Neuronal stem cell (in vitro differentiated cells): ENCODE measurements around the gene SARNP.

Source experiments
- DNase-seq: peaks from one replicate; pipeline ENCODE4 v3.0.0-alpha.2; 2013; ENCODE audit warnings: low spot score
- H2AFZ ChIP-seq: one replicate; pipeline ENCODE4 v1.6.1; 2013; ENCODE audit warnings: mild to moderate bottlenecking, low read length, inconsistent platforms
- H2AK5ac ChIP-seq: 2 replicates; pipeline ENCODE4 v1.6.1; 2013; ENCODE audit warnings: low read depth, mild to moderate bottlenecking, inconsistent platforms, low read length, moderate library complexity, mixed read lengths
- H2BK120ac ChIP-seq: 2 replicates; pipeline ENCODE4 v1.6.1; 2013; ENCODE audit warnings: low read depth, mild to moderate bottlenecking, inconsistent platforms, low read length, moderate library complexity, mixed read lengths
- H2BK12ac ChIP-seq: one replicate; pipeline ENCODE4 v1.6.1; 2013; ENCODE audit warnings: low read length, inconsistent platforms
- H2BK15ac ChIP-seq: 2 replicates; pipeline ENCODE4 v1.6.1; 2013; ENCODE audit warnings: mild to moderate bottlenecking, low read length, inconsistent platforms, mixed read lengths
- H2BK5ac ChIP-seq: one replicate; pipeline ENCODE4 v1.6.1; 2013; ENCODE audit warnings: inconsistent platforms, mild to moderate bottlenecking, low read length, moderate library complexity
- H3K14ac ChIP-seq: one replicate; pipeline ENCODE4 v1.6.1; 2013; ENCODE audit warnings: low read length, inconsistent platforms
- H3K18ac ChIP-seq: 2 replicates; pipeline ENCODE4 v1.6.1; 2013; ENCODE audit warnings: low read length, inconsistent platforms
- H3K23ac ChIP-seq: 2 replicates; pipeline ENCODE4 v1.6.1; 2013; ENCODE audit warnings: low read depth, mild to moderate bottlenecking, mixed read lengths, low read length, inconsistent platforms; ENCODE audit not compliant: poor library complexity
- H3K27ac ChIP-seq: replicated peaks from 3 replicates; pipeline ENCODE4 v1.5.1; 2013; ENCODE audit warnings: low read length, inconsistent platforms
- H3K27me3 ChIP-seq, 3 experiments: 2 replicates each; pipeline ENCODE4 v1.6.1; 2013; ENCODE audit warnings: low read length in 3 of 3, mild to moderate bottlenecking in 2 of 3, inconsistent platforms in 1 of 3, low read depth in 1 of 3, mixed read lengths in 1 of 3, moderate library complexity in 1 of 3; ENCODE audit not compliant: control insufficient read depth in 3 of 3, insufficient read depth in 3 of 3
- H3K36me3 ChIP-seq, 2 donors: replicated peaks in 1 of 2; 2 replicates each; pipeline ENCODE4 v1.6.1; 2013; ENCODE audit warnings: low read length in 2 of 2; ENCODE audit not compliant: control insufficient read depth in 2 of 2, insufficient read depth in 2 of 2
- H3K4ac ChIP-seq: 2 replicates; pipeline ENCODE4 v1.6.1; 2013; ENCODE audit warnings: inconsistent platforms, mild to moderate bottlenecking, low read length, moderate library complexity
- H3K4me1 ChIP-seq, 2 donors: 1 replicate in 1 of 2; 2 replicates in 1 of 2; pipeline ENCODE4 v1.6.1; 2013; ENCODE audit warnings: low read length in 2 of 2, low read depth in 1 of 2; ENCODE audit not compliant: control insufficient read depth in 2 of 2, insufficient read depth in 1 of 2
- H3K4me2 ChIP-seq: one replicate; pipeline ENCODE4 v1.6.1; 2013; ENCODE audit warnings: mild to moderate bottlenecking, low read length, inconsistent platforms; ENCODE audit not compliant: insufficient read depth, poor library complexity, severe bottlenecking
- H3K4me3 ChIP-seq, 2 donors: 2 replicates each; pipeline ENCODE4 v1.5.1; 2013; ENCODE audit warnings: low read length in 2 of 2, mild to moderate bottlenecking in 2 of 2, inconsistent platforms in 1 of 2, moderate library complexity in 1 of 2
- H3K79me1 ChIP-seq: one replicate; pipeline ENCODE4 v1.6.1; 2013; ENCODE audit warnings: low read depth, mild to moderate bottlenecking, inconsistent platforms, low read length, moderate library complexity
- H3K9ac ChIP-seq: one replicate; pipeline ENCODE4 v1.6.1; 2013; ENCODE audit warnings: mild to moderate bottlenecking, low read depth, low read length, inconsistent platforms; ENCODE audit not compliant: poor library complexity
- H3K9me3 ChIP-seq, 2 donors: replicated peaks in 1 of 2; 2 replicates each; pipeline versions ENCODE3 to v1.6.1; 2013; ENCODE audit warnings: low read length in 2 of 2, mild to moderate bottlenecking in 2 of 2, inconsistent platforms in 1 of 2, low read depth in 1 of 2, mixed read lengths in 1 of 2, moderate library complexity in 1 of 2; ENCODE audit not compliant: control insufficient read depth in 2 of 2, insufficient read depth in 1 of 2
- H4K8ac ChIP-seq: one replicate; pipeline ENCODE4 v1.6.1; 2013; ENCODE audit warnings: low read depth, mild to moderate bottlenecking, inconsistent platforms, low read length, moderate library complexity
- H4K91ac ChIP-seq: one replicate; pipeline ENCODE4 v1.6.1; 2013; ENCODE audit warnings: low read length, low read depth, mild to moderate bottlenecking, inconsistent platforms; ENCODE audit not compliant: poor library complexity
- WGBS, 2 donors: extraction: QIAGEN DNeasy Blood & Tissue Kit; methylation state at CpG; one replicate each; pipeline ENCODE4 v1.1.7; 2013; ENCODE audit warnings: missing lambda C conversion rate in 2 of 2, mixed read lengths in 1 of 2; ENCODE audit not compliant: insufficient read length in 2 of 2, insufficient replicate concordance in 1 of 2; ENCODE audit errors: extremely low coverage in 2 of 2; 5-methylcytosine and 5-hydroxymethylcytosine counted together

Gene SARNP

GRCh38 chr12:55736076-55736475 is 81.4 kb downstream of the SARNP start:
- Histone ChIP-seq H3K9me3 (no peaks in the 10 kb centered on the region), H3K4me2 (no peak overlapping the region), H3K18ac (peak overlapping the region; percentile 52), H2BK120ac (no peak overlapping the region), H3K9ac (no peak overlapping the region), H3K4me1 (peaks cover 6 to 8% of the 10 kb centered on the region in 2 donors), H3K14ac (no peak overlapping the region), H4K8ac (no peak overlapping the region), H3K4ac (no peak overlapping the region), H3K4me3 (no peak overlapping the region), H2AFZ (no peak overlapping the region), H2AK5ac (peak overlapping the region; percentile 5), H3K27me3 (no peaks in the 10 kb centered on the region), H3K36me3 (no peaks in the 10 kb centered on the region), H3K79me1 (peaks cover 4% of the 10 kb centered on the region), H2BK15ac (peak overlapping the region; percentile 1), H3K27ac (no peak overlapping the region), H3K23ac (peak overlapping the region; percentile 2), H2BK12ac (no peak overlapping the region), H2BK5ac (no peak overlapping the region), H4K91ac (no peak overlapping the region)
- no CpG with 5 or more reads among the region's 3 CpGs for WGBS, 2 donors
- DNase-seq: no peak

DNA sequence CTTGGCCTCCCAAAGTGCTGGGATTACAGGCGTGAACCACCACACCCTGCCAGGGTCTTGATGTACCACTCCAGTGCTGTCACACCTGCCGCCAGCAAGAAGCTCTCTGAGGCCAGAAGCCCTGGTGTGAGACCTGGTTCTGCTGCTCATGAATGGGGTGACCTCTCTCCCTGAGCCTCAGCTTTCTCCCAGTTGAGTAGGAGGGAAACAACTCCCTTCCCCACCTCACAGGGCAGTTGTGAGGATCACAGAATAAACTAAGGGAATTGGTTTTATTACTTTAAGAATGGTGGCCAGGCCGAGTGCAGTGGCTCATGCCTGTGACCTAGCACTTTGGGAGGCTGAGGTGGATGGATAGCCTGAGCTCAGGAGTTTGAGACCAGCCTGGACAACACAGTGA is 82.9 kb downstream of the SARNP start:
- H3K9ac ChIP-seq: no peak overlapping the region
- no peak for DNase-seq

GRCh38 chr12:55733858-55734257 is 83.7 kb downstream of the SARNP start:
- no peak overlapping the region for H4K8ac ChIP-seq
- WGBS, 2 donors: no CpG with 5 or more reads among the region's 2 CpGs
- H3K9ac ChIP-seq: no peak overlapping the region
- H2AK5ac ChIP-seq: no peak overlapping the region
- no peaks in the 10 kb centered on the region for H3K9me3 ChIP-seq
- no peak overlapping the region for H2AFZ ChIP-seq
- no peak overlapping the region for H2BK15ac ChIP-seq
- no peak overlapping the region for H2BK120ac ChIP-seq
- H3K27ac ChIP-seq: no peak overlapping the region
- H2BK5ac ChIP-seq: no peak overlapping the region
- H4K91ac ChIP-seq: no peak overlapping the region
- DNase-seq: no peak
- H3K4me1 ChIP-seq: peaks cover 13% of the 10 kb centered on the region in 2 donors
- no peak overlapping the region for H3K14ac ChIP-seq
- H3K36me3 ChIP-seq: no peaks in the 10 kb centered on the region
- peaks cover 4% of the 10 kb centered on the region for H3K79me1 ChIP-seq
- no peak overlapping the region for H2BK12ac ChIP-seq
- no peak overlapping the region for H3K4ac ChIP-seq
- no peak overlapping the region for H3K4me2 ChIP-seq
- H3K18ac ChIP-seq: no peak overlapping the region
- no peaks in the 10 kb centered on the region for H3K27me3 ChIP-seq
- no peak overlapping the region for H3K4me3 ChIP-seq
- H3K23ac ChIP-seq: no peak overlapping the region

More for the DNA sequence above, 82.9 kb downstream of the SARNP start:
- Histone ChIP-seq H2BK120ac (no peak overlapping the region), H3K4me3 (no peak overlapping the region), H3K23ac (no peak overlapping the region), H2BK5ac (no peak overlapping the region), H3K36me3 (no peaks in the 10 kb centered on the region), H4K91ac (no peak overlapping the region), H2AK5ac (no peak overlapping the region), H4K8ac (no peak overlapping the region), H3K4me1 (peaks cover 13% of the 10 kb centered on the region in 2 donors), H2BK12ac (no peak overlapping the region), H3K9me3 (no peaks in the 10 kb centered on the region), H3K4me2 (no peak overlapping the region), H3K18ac (no peak overlapping the region), H2BK15ac (no peak overlapping the region), H2AFZ (no peak overlapping the region), H3K79me1 (peaks cover 4% of the 10 kb centered on the region), H3K27ac (no peak overlapping the region), H3K14ac (no peak overlapping the region), H3K4ac (no peak overlapping the region), H3K27me3 (no peaks in the 10 kb centered on the region)
- WGBS, 2 donors: no CpG with 5 or more reads among the region's 3 CpGs

GRCh38 chr12:55733021-55733555 is 84.4 kb downstream of the SARNP start:
- Histone ChIP-seq H3K4me2 (no peak overlapping the region), H3K36me3 (no peaks in the 10 kb centered on the region), H2BK5ac (no peak overlapping the region), H2BK12ac (no peak overlapping the region), H2BK15ac (no peak overlapping the region), H4K91ac (no peak overlapping the region), H3K27me3 (no peaks in the 10 kb centered on the region), H3K4ac (no peak overlapping the region), H3K14ac (no peak overlapping the region), H3K4me1 (peaks cover 11 to 13% of the 10 kb centered on the region in 2 donors), H3K9ac (no peak overlapping the region), H3K27ac (no peak overlapping the region), H3K79me1 (peaks cover 5% of the 10 kb centered on the region), H2BK120ac (no peak overlapping the region), H3K9me3 (no peaks in the 10 kb centered on the region), H3K4me3 (no peak overlapping the region), H3K18ac (no peak overlapping the region), H3K23ac (no peak overlapping the region), H4K8ac (no peak overlapping the region), H2AK5ac (peak overlapping the region; percentile 28), H2AFZ (no peak overlapping the region)
- no CpG with 5 or more reads among the region's 14 CpGs for WGBS, 2 donors
- DNase-seq: no peak
